ENCODE data around the gene CHMP3.

DNA sequence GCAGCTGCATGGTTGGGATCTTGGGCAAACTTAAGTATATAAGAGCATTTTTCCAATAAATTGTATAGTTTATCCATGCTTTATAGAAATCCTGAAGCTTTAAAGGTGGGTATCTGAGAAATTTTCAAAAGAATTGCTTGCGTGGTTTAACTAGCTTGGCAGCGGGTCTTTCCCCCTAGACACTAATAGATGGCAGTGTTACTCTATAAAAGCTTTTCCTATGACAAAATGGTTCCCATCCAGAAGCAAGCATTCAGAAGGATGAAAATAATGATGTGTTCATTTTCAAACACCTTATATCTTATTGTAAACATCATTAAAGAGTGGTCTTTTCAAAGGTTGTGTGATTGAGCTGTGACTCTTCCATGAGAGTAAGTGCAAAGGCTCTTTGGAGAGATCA, 76.2 kb downstream of the CHMP3 start:
- TF ChIP-seq YY1 (IDR thresholded peaks at IDR 0.05; ENCODE audit: low read depth): no peak
- TF ChIP-seq POLR2AphosphoS5 (IDR thresholded peaks at IDR 0.05; ENCODE audit: low read depth, low read length): no peak
- TF ChIP-seq RXRA (IDR thresholded peaks at IDR 0.05; ENCODE audit: borderline replicate concordance, low read depth): no peak
- TF ChIP-seq JUND (IDR thresholded peaks at IDR 0.05): no peak
- TF ChIP-seq, protein P1, sequence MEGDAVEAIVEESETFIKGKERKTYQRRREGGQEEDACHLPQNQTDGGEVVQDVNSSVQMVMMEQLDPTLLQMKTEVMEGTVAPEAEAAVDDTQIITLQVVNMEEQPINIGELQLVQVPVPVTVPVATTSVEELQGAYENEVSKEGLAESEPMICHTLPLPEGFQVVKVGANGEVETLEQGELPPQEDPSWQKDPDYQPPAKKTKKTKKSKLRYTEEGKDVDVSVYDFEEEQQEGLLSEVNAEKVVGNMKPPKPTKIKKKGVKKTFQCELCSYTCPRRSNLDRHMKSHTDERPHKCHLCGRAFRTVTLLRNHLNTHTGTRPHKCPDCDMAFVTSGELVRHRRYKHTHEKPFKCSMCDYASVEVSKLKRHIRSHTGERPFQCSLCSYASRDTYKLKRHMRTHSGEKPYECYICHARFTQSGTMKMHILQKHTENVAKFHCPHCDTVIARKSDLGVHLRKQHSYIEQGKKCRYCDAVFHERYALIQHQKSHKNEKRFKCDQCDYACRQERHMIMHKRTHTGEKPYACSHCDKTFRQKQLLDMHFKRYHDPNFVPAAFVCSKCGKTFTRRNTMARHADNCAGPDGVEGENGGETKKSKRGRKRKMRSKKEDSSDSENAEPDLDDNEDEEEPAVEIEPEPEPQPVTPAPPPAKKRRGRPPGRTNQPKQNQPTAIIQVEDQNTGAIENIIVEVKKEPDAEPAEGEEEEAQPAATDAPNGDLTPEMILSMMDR (IDR thresholded peaks at IDR 0.05): no peak
- no peak for TF ChIP-seq NFIC (IDR thresholded peaks at IDR 0.05; ENCODE audit: borderline replicate concordance)
- TF ChIP-seq, protein P2, sequence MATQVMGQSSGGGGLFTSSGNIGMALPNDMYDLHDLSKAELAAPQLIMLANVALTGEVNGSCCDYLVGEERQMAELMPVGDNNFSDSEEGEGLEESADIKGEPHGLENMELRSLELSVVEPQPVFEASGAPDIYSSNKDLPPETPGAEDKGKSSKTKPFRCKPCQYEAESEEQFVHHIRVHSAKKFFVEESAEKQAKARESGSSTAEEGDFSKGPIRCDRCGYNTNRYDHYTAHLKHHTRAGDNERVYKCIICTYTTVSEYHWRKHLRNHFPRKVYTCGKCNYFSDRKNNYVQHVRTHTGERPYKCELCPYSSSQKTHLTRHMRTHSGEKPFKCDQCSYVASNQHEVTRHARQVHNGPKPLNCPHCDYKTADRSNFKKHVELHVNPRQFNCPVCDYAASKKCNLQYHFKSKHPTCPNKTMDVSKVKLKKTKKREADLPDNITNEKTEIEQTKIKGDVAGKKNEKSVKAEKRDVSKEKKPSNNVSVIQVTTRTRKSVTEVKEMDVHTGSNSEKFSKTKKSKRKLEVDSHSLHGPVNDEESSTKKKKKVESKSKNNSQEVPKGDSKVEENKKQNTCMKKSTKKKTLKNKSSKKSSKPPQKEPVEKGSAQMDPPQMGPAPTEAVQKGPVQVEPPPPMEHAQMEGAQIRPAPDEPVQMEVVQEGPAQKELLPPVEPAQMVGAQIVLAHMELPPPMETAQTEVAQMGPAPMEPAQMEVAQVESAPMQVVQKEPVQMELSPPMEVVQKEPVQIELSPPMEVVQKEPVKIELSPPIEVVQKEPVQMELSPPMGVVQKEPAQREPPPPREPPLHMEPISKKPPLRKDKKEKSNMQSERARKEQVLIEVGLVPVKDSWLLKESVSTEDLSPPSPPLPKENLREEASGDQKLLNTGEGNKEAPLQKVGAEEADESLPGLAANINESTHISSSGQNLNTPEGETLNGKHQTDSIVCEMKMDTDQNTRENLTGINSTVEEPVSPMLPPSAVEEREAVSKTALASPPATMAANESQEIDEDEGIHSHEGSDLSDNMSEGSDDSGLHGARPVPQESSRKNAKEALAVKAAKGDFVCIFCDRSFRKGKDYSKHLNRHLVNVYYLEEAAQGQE (IDR thresholded peaks at IDR 0.05; ENCODE audit: low read depth, low read length): no peak
- no peak for TF ChIP-seq TEAD4 (IDR thresholded peaks at IDR 0.05; ENCODE audit: borderline replicate concordance, insufficient read depth)
- no peak for TF ChIP-seq MAX (IDR thresholded peaks at IDR 0.05; ENCODE audit: low read depth)
- TF ChIP-seq TAF1 (IDR thresholded peaks at IDR 0.05; ENCODE audit: borderline replicate concordance, low read depth, low read length): no peak
- TF ChIP-seq MEF2A (IDR thresholded peaks at IDR 0.05; ENCODE audit: borderline replicate concordance, low read depth): no peak
